Loucy (cell line): Measurements from ENCODE around the gene SERPINC1.

Experiments used
- H2AFZ ChIP-seq: fragments of 200-600 bp; sonication (generic); 2 replicates; pipeline ENCODE4 v1.6.0; 2016; ENCODE audit warnings: antibody characterized with exemption, mild to moderate bottlenecking, low read length, moderate library complexity
- H3F3A ChIP-seq: fragments of 200-600 bp; 2 replicates; pipeline ENCODE4 v1.6.0; 2016; ENCODE audit warnings: antibody characterized with exemption, low read depth, mild to moderate bottlenecking
- H3K27me3 ChIP-seq: fragments of 200-600 bp; sonication (generic); 2 replicates; pipeline ENCODE4 v1.6.1; 2014; ENCODE audit warnings: low read length, mild to moderate bottlenecking; ENCODE audit not compliant: insufficient read depth, poor library complexity, severe bottlenecking
- H3K36me3 ChIP-seq: fragments of 200-600 bp; sonication (generic); 2 replicates; pipeline ENCODE4 v1.6.1; 2016; ENCODE audit warnings: low read length; ENCODE audit not compliant: insufficient read depth
- H3K4me1 ChIP-seq: fragments of 200-600 bp; sonication (generic); 2 replicates; pipeline ENCODE4 v1.5.1; 2014; ENCODE audit warnings: low read length, mild to moderate bottlenecking; ENCODE audit not compliant: insufficient read depth, poor library complexity, severe bottlenecking
- H3K4me2 ChIP-seq: fragments of 200-600 bp; sonication (generic); 2 replicates; pipeline ENCODE4 v1.6.0; 2014; ENCODE audit warnings: antibody characterized with exemption, low read length, low read depth, mild to moderate bottlenecking; ENCODE audit not compliant: poor library complexity, severe bottlenecking
- H3K4me3 ChIP-seq: fragments of 200-600 bp; sonication (generic); 2 replicates; pipeline ENCODE4 v1.5.1; 2014; ENCODE audit warnings: low read length, mild to moderate bottlenecking, mixed read lengths; ENCODE audit not compliant: poor library complexity, severe bottlenecking
- H3K79me2 ChIP-seq: fragments of 200-600 bp; sonication (generic); 2 replicates; pipeline ENCODE4 v1.6.1; 2014; ENCODE audit warnings: low read length; ENCODE audit not compliant: insufficient read depth
- H3K9ac ChIP-seq: fragments of 200-600 bp; sonication (generic); 2 replicates; pipeline ENCODE4 v1.6.0; 2014; ENCODE audit warnings: mild to moderate bottlenecking, low read depth, low read length, moderate library complexity; ENCODE audit not compliant: poor library complexity, severe bottlenecking
- H3K9me2 ChIP-seq: fragments of 200-600 bp; sonication (generic); replicated peaks from 2 replicates; pipeline ENCODE4 v1.6.1; 2016; ENCODE audit warnings: low read depth, low read length, mixed read lengths
- H3K9me3 ChIP-seq: fragments of 200-600 bp; sonication (generic); 2 replicates; pipeline ENCODE4 v1.6.1; 2014; ENCODE audit warnings: mild to moderate bottlenecking, antibody characterized with exemption, low read length, low read depth; ENCODE audit not compliant: insufficient read depth
- H4K20me1 ChIP-seq: fragments of 200-600 bp; sonication (generic); 2 replicates; pipeline ENCODE4 v1.6.0; 2014; ENCODE audit warnings: antibody characterized with exemption, low read length, mild to moderate bottlenecking; ENCODE audit not compliant: insufficient read depth, poor library complexity, severe bottlenecking
- CTCF ChIP-seq: fragments of 200-600 bp; sonication (generic); conservative IDR thresholded peaks from 2 replicates; pipeline ENCODE4 v1.5.1; 2014; ENCODE audit warnings: mild to moderate bottlenecking, antibody characterized with exemption, low read length
- EZH2phosphoT487 ChIP-seq: fragments of 200-600 bp; IDR thresholded peaks from 2 replicates; pipeline ENCODE4 v1.6.1; 2018; ENCODE audit warnings: antibody characterized with exemption, mild to moderate bottlenecking, moderate library complexity, borderline replicate concordance

SERPINC1 gene

DNA sequence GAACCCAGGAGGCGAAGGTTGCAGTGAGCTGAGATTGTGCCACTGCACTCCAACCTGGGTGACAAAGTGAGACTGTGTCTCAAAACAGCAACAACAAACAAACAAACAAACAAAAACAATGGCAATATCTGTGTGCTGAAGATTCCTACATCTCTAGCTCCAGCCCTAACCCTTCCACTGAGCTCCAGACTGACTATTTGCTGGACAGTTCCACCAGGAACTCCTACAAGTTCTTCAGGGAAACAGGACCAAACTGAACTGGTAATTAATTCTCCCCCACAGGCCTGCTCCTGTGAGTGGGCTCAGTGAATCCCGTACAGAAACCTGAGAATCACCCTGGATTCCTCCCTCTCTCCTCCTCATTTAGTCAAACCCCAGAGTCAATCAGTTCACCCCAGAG lies 1.5 kb downstream of the SERPINC1 start:
- Histone ChIP-seq H3K27me3 (no peaks in the 10 kb centered on the region), H3K4me1 (no peaks in the 10 kb centered on the region), H3K79me2 (no peaks in the 10 kb centered on the region), H3K36me3 (no peaks in the 10 kb centered on the region), H3K4me3 (no peak overlapping the region), H3K9me2 (no peaks in the 10 kb centered on the region), H3K9me3 (no peaks in the 10 kb centered on the region), H3F3A (no peaks in the 10 kb centered on the region), H3K4me2 (no peak overlapping the region), H4K20me1 (no peaks in the 10 kb centered on the region), H2AFZ (no peak overlapping the region), H3K9ac (no peak overlapping the region)
- no peak for TF ChIP-seq EZH2phosphoT487
- TF ChIP-seq CTCF: no peak

DNA sequence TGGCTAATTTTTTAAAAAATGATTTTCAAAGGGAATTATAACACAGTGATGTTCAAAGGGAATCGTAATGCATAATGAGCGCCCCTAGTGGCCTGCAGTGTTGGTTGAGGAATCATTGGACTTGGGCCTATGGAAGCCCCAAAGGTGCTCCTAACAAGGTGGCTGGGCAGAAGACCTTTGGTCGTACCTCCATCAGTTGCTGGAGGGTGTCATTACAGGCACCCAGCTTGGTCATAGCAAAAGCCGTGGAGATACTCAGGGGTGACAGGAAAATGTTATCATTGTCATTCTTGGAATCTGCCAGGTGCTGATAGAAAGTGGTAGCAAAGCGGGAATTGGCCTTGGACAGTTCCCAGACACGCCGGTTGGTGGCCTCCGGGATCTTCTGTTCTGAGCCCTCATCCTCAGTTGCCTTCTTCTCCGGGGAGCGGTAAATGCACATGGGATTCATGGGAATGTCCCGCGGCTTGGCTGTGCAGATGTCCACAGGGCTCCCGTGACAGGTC lies 2.7 kb downstream of the SERPINC1 start:
- no peaks in the 10 kb centered on the region for H3K9me2 ChIP-seq

DNA sequence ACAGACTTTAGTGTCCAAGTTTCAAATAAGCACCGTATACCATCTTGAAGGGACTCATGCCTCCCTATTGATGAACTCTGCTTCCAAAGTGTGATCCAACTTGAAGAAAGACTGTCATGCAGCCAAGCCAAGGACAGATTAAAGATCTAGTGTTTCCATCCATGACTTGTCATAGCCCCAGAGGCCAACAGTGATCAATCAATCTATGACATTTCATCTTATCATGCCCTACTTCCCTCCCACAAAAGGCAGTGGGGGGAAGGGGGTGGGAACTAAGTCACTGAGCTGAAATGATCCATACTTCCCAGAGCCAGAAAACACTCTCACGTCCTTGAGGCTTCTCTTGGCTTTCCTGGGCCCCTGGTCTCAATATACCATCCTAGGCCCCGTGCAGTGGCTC lies 4.0 kb downstream of the SERPINC1 start:
- no peaks in the 10 kb centered on the region for H3K79me2 ChIP-seq
- H3F3A ChIP-seq: no peaks in the 10 kb centered on the region
- no peaks in the 10 kb centered on the region for H3K9me3 ChIP-seq
- H4K20me1 ChIP-seq: no peaks in the 10 kb centered on the region
- H2AFZ ChIP-seq: no peak overlapping the region
- no peaks in the 10 kb centered on the region for H3K27me3 ChIP-seq
- H3K9ac ChIP-seq: no peak overlapping the region
- H3K4me1 ChIP-seq: no peaks in the 10 kb centered on the region
- no peak overlapping the region for H3K4me2 ChIP-seq
- TF ChIP-seq EZH2phosphoT487 (no peak), CTCF (no peak)
- no peak overlapping the region for H3K4me3 ChIP-seq
- no peaks in the 10 kb centered on the region for H3K36me3 ChIP-seq
- no peaks in the 10 kb centered on the region for H3K9me2 ChIP-seq

More for the DNA sequence above, 2.7 kb downstream of the SERPINC1 start:
- TF ChIP-seq CTCF: peak; percentile 89
- no peak for TF ChIP-seq EZH2phosphoT487
- H3K27me3 ChIP-seq: no peaks in the 10 kb centered on the region
- no peak overlapping the region for H3K4me2 ChIP-seq
- H3F3A ChIP-seq: no peaks in the 10 kb centered on the region
- no peak overlapping the region for H3K9ac ChIP-seq
- no peaks in the 10 kb centered on the region for H3K79me2 ChIP-seq
- no peaks in the 10 kb centered on the region for H3K9me3 ChIP-seq
- H3K36me3 ChIP-seq: no peaks in the 10 kb centered on the region
- H4K20me1 ChIP-seq: no peaks in the 10 kb centered on the region
- H2AFZ ChIP-seq: no peak overlapping the region
- no peaks in the 10 kb centered on the region for H3K4me1 ChIP-seq
- no peak overlapping the region for H3K4me3 ChIP-seq
